NCI-H446 treated with DMSO at 0.1 percent for 48 hours (cell line): ENCODE data around the gene SPATA22.
"Not testable (repeated sequence)": the region's sequence is repeated elsewhere in the genome, so short reads cannot be mapped to it uniquely, and the experiment has no call there.

Experiments
- DNase-seq: peaks from one replicate; lab custom pipeline; 2025; lab: John Stamatoyannopoulos, UW

The SPATA22 gene

GRCh38 chr17:3471599-3471998 is at the start of gene SPATA22:
SPATA22 (minus strand) TSS chr17:3471819; CDS start chr17:3469325, 2,494 bp downstream.
- no peak for DNase-seq

GRCh38 chr17:3519472-3519871 is 47.9 kb upstream of the SPATA22 start:
- DNase-seq = not testable (repeated sequence)

GRCh38 chr17:3514873-3515272 is 43.3 kb upstream of the SPATA22 start:
- DNase-seq = no peak

- not testable (repeated sequence) for DNase-seq
Measured at GRCh38 chr17:3514167-3514566, 42.5 kb upstream of the SPATA22 start.

- no peak for DNase-seq
Measured at GRCh38 chr17:3513305-3514035, 41.9 kb upstream of the SPATA22 start.

GRCh38 chr17:3512505-3513171 is 41.0 kb upstream of the SPATA22 start:
- DNase-seq = no peak

- DNase-seq = no peak
Measured at GRCh38 chr17:3511852-3512504, 40.4 kb upstream of the SPATA22 start.

GRCh38 chr17:3510090-3510489 is 38.5 kb upstream of the SPATA22 start:
- DNase-seq = no peak

GRCh38 chr17:3507869-3508268 is 36.2 kb upstream of the SPATA22 start:
- no peak for DNase-seq

GRCh38 chr17:3507071-3507470 is 35.5 kb upstream of the SPATA22 start:
- no peak for DNase-seq

GRCh38 chr17:3506054-3506453 is 34.4 kb upstream of the SPATA22 start:
- no peak for DNase-seq

- no peak for DNase-seq
Measured at GRCh38 chr17:3505008-3505407, 33.4 kb upstream of the SPATA22 start.

GRCh38 chr17:3503285-3503684 is 31.7 kb upstream of the SPATA22 start:
- no peak for DNase-seq

- DNase-seq = no peak
Measured at GRCh38 chr17:3502466-3502865, 30.8 kb upstream of the SPATA22 start.

GRCh38 chr17:3501344-3501743 is 29.7 kb upstream of the SPATA22 start:
- no peak for DNase-seq

- DNase-seq = no peak
Measured at GRCh38 chr17:3497101-3497500, 25.5 kb upstream of the SPATA22 start.

- no peak for DNase-seq
Measured at GRCh38 chr17:3485481-3486068, 14.0 kb upstream of the SPATA22 start.

- DNase-seq = no peak
Measured at GRCh38 chr17:3482852-3483251, 11.2 kb upstream of the SPATA22 start.

- no peak for DNase-seq
Measured at GRCh38 chr17:3479988-3480387, 8.4 kb upstream of the SPATA22 start.

GRCh38 chr17:3475812-3476610 is 4.4 kb upstream of the SPATA22 start, which contains the start of gene ASPA:
ASPA (plus strand) TSS chr17:3475997; CDS start chr17:3476160, 163 bp downstream.
- no peak for DNase-seq

- no peak for DNase-seq
Measured at GRCh38 chr17:3475251-3475685, 3.6 kb upstream of the SPATA22 start.

- DNase-seq = no peak
Measured at GRCh38 chr17:3474212-3474611, 2.6 kb upstream of the SPATA22 start.
